Transverse colon (tissue), 4 donors: ENCODE results near the gene FAM227A. TPM values are rescaled to one million over a fixed set of nuclear protein-coding genes. Genes with fewer than 3 reads are reported as not detected.
A peak's percentile ranks its signal among the peaks of the same experiment; 100 is the strongest.

ENCODE experiments used
- DNase-seq: peaks from one replicate; pipeline ENCODE4 v3.0.0-alpha.2; 2019
- H3K27ac ChIP-seq, 4 donors: fragments of 200-600 bp; sonication (generic); 2 replicates each; pipeline ENCODE4 v1.5.1; 2016 to 2018; ENCODE audit warnings: inconsistent platforms in 4 of 4
- H3K27me3 ChIP-seq: fragments of 200-600 bp; sonication (generic); 2 replicates; pipeline ENCODE4 v1.5.1; 2017; ENCODE audit warnings: inconsistent platforms
- H3K36me3 ChIP-seq, 4 donors: fragments of 200-600 bp; sonication (generic); 2 replicates each; pipeline ENCODE4 v1.5.1; 2017 to 2019; ENCODE audit warnings: inconsistent platforms in 4 of 4
- H3K4me1 ChIP-seq, 4 donors: fragments of 200-600 bp; sonication (generic); 2 replicates each; pipeline ENCODE4 v1.5.1; 2017 to 2020; ENCODE audit warnings: inconsistent platforms in 4 of 4
- H3K4me3 ChIP-seq, 4 donors: fragments of 200-600 bp; sonication (generic); 1 replicate in 1 of 4; 2 replicates in 3 of 4; pipeline versions ENCODE4 v1.5.1 to v1.6.1; 2017 to 2019; ENCODE audit warnings: inconsistent platforms in 4 of 4
- H3K9me3 ChIP-seq, 2 donors: fragments of 200-600 bp; sonication (generic); 2 replicates each; pipeline ENCODE4 v1.5.1; 2017 to 2019; ENCODE audit warnings: inconsistent platforms in 2 of 2
- EP300 ChIP-seq: sonication (generic); formaldehyde crosslinking; IDR thresholded peaks from one replicate; pipeline ENCODE4 v1.6.1; 2017; ENCODE audit warnings: antibody characterized with exemption, low read depth
- POLR2A ChIP-seq: fragments of 450-650 bp; IDR thresholded peaks from one replicate; pipeline ENCODE4 v1.6.1; 2016; ENCODE audit warnings: antibody characterized with exemption, mild to moderate bottlenecking, moderate library complexity
- POLR2AphosphoS5 ChIP-seq, 3 donors: sonication (generic); formaldehyde crosslinking; IDR thresholded peaks; one replicate each; pipeline ENCODE4 v1.6.1; 2016; ENCODE audit warnings: antibody characterized with exemption in 3 of 3
- WGBS, 2 donors: methylation state at CpG; one replicate each; pipeline ENCODE4 v1.1.5; 2018; ENCODE audit warnings: low coverage in 1 of 2; 5-methylcytosine and 5-hydroxymethylcytosine counted together
- in situ Hi-C, 4 donors: fragments of 200-750 bp; cut with MboI; loops; one replicate each; pipeline versions ENCODE4 v1.15.0 to v1.15.1; 2017; ENCODE audit warnings: low sequenced_read_pairs in 3 of 4, low pct_ligation_motif_present in 1 of 4, low pct_unique_long_range_greater_than_20kb in 1 of 4
- intact Hi-C: fragments of 100-400 bp; cut with DNase I; formaldehyde crosslinking; loops from one replicate; pipeline ENCODE4 v1.15.1; 2023; ENCODE audit warnings: low total_unique reads
- total RNA-seq, 4 donors: library from RNA; depleted of rRNA; stranded (reverse); fragments of >200 nt; gene quantifications; one replicate each; pipeline ENCODE4 v1.1.0, GENCODE V29; 2016
- TF ChIP-seq, protein P1 (sequence below), 5 experiments: fragments of 200-600 bp in 3 of 5; fragments of 450-650 bp in 2 of 5; sonication (generic) in 3 of 5; IDR thresholded peaks; 1 replicate in 2 of 5; 2 replicates in 3 of 5; pipeline ENCODE4 v1.5.1; 2016 to 2017; ENCODE audit warnings: antibody characterized with exemption in 5 of 5, inconsistent platforms in 3 of 5, mild to moderate bottlenecking in 2 of 5, moderate library complexity in 1 of 5

The FAM227A gene
- total RNA-seq, 4 donors from 2014 or later = 0.20 to 0.79 (median 0.27) TPM; not detected in 1

- in situ Hi-C loops (no loop called here), intact Hi-C loops (loop anchor here (2.0 kb wide), 1 partner anchor 54 kb away; the partner anchor contains the start of gene SUN2)
- Histone ChIP-seq H3K4me1 (peaks cover 24 to 56% (median 49%) of the 10 kb centered on the region in 4 donors), H3K36me3 (no peaks in the 10 kb centered on the region), H3K27ac (peak within 1 kb of the TSS; percentile 93 to 99 (median 98)), H3K9me3 (no peaks in the 10 kb centered on the region), H3K27me3 (no peaks in the 10 kb centered on the region), H3K4me3 (peak within 1 kb of the TSS; percentile 62 to 83 (median 80))
- DNase-seq = peak; percentile 98
- TF ChIP-seq POLR2A (peak; percentile 89), EP300 (peak; percentile 94), POLR2AphosphoS5 (IDR thresholded peaks at IDR 0.05) (peak; percentile 99 to 100 (median 99))
- TF ChIP-seq, protein P1, sequence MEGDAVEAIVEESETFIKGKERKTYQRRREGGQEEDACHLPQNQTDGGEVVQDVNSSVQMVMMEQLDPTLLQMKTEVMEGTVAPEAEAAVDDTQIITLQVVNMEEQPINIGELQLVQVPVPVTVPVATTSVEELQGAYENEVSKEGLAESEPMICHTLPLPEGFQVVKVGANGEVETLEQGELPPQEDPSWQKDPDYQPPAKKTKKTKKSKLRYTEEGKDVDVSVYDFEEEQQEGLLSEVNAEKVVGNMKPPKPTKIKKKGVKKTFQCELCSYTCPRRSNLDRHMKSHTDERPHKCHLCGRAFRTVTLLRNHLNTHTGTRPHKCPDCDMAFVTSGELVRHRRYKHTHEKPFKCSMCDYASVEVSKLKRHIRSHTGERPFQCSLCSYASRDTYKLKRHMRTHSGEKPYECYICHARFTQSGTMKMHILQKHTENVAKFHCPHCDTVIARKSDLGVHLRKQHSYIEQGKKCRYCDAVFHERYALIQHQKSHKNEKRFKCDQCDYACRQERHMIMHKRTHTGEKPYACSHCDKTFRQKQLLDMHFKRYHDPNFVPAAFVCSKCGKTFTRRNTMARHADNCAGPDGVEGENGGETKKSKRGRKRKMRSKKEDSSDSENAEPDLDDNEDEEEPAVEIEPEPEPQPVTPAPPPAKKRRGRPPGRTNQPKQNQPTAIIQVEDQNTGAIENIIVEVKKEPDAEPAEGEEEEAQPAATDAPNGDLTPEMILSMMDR (IDR thresholded peaks at IDR 0.05) = peak in 1 of 5 experiments; percentile 43
- 2% methylated on average over 37 of the region's 94 CpGs; no CpG with 5 or more reads in 1 of the 2 donors for whole genome bisulfite sequencing, 2 donors
Observed at GRCh38 chr22:38700789-38701628, 44.8 kb upstream of the FAM227A start, which contains the start of gene JOSD1. Gene JOSD1, minus strand, starts transcription at chr22:38700943. Its CDS starts 956 bp downstream, at chr22:38699987.

DNA sequence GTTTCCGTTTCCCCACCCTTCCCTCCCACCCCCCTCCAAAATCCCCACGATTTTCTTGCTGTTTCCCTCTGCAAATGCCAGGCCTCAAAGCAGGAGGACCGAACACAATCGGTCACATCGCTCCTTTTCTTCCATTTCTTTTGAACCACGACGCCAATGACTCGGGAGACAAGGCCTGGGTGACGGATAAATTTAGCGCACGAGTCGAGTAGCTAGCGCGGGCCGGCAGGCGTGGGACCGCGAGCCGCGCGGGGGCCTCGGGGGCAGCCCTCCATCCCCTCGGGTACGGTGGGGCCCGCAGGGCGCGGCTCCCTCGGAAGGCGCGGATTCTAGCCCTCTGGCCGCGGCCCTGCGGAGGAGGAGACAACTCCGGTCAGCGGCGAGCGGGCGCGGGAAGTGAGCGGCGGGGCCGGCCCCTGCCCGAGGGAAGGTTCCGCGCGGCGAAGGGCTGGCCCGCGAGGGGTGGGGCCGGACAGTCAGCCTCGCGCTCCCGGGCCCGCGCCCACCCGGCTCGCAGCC is 44.1 kb upstream of the FAM227A start:
- Histone ChIP-seq H3K9me3 (no peaks in the 10 kb centered on the region), H3K4me1 (peaks cover 28 to 63% (median 56%) of the 10 kb centered on the region in 4 donors), H3K4me3 (peak overlapping the region; percentile 62 to 83 (median 80)), H3K27me3 (no peaks in the 10 kb centered on the region), H3K36me3 (no peaks in the 10 kb centered on the region), H3K27ac (peak overlapping the region; percentile 93 to 99 (median 98))
- DNase-seq = peak; percentile 80
- in situ Hi-C loops = no loop called here
- WGBS, 2 donors = 1 to 3% methylated on average over 5 to 24 of the region's 57 CpGs
- intact Hi-C loops = loop anchor here (2.0 kb wide), 1 partner anchor 54 kb away; the partner anchor contains the start of gene SUN2
- peak; percentile 53 for TF ChIP-seq POLR2A
- TF ChIP-seq POLR2AphosphoS5 (IDR thresholded peaks at IDR 0.05) = peak in 1 of 3 donors; percentile 82
- TF ChIP-seq, protein P1 (IDR thresholded peaks at IDR 0.05) = no peak
- TF ChIP-seq EP300 = no peak

GRCh38 chr22:38699784-38700183 is 43.6 kb upstream of the FAM227A start:
- Histone ChIP-seq H3K4me1 (peaks cover 26 to 64% (median 57%) of the 10 kb centered on the region in 4 donors), H3K9me3 (no peaks in the 10 kb centered on the region), H3K4me3 (peak overlapping the region; percentile 62 to 83 (median 80)), H3K27me3 (no peaks in the 10 kb centered on the region), H3K36me3 (no peaks in the 10 kb centered on the region), H3K27ac (peak overlapping the region; percentile 93 to 99 (median 98))
- TF ChIP-seq, protein P1 (IDR thresholded peaks at IDR 0.05) = peak in 1 of 5 experiments; percentile 23
- TF ChIP-seq EP300 (no peak), POLR2AphosphoS5 (IDR thresholded peaks at IDR 0.05) (peak in 1 of 3 donors; percentile 37), POLR2A (no peak)
- intact Hi-C loops (loop anchor here (2.0 kb wide), 1 partner anchor 55 kb away; the partner anchor contains the start of gene SUN2), in situ Hi-C loops (no loop called here)
- DNase-seq = no peak
- WGBS, 2 donors = 6 to 10% methylated on average over 1 to 6 of the region's 6 CpGs

GRCh38 chr22:38699143-38699542 is 43.0 kb upstream of the FAM227A start:
- WGBS, 2 donors = 44 to 50% methylated on average over 2 to 5 of the region's 5 CpGs
- H3K27me3 ChIP-seq = no peaks in the 10 kb centered on the region
- TF ChIP-seq POLR2AphosphoS5 (IDR thresholded peaks at IDR 0.05) = no peak
- no peak for TF ChIP-seq POLR2A
- no peak for TF ChIP-seq EP300
- TF ChIP-seq, protein P1 (IDR thresholded peaks at IDR 0.05) = no peak
- no peaks in the 10 kb centered on the region for H3K9me3 ChIP-seq
- no peaks in the 10 kb centered on the region for H3K36me3 ChIP-seq
- intact Hi-C loops = no loop called here
- no peak for DNase-seq
- H3K27ac ChIP-seq = peak overlapping the region; percentile 93 to 99 (median 98)
- H3K4me1 ChIP-seq = peaks cover 22 to 66% (median 57%) of the 10 kb centered on the region in 4 donors
- in situ Hi-C loops = no loop called here
- H3K4me3 ChIP-seq = peak overlapping the region in 3 of 4 donors; percentile 62 to 81 (median 80)
